DMS79 (cell line): ENCODE data around the gene TMEM147.
A peak's percentile ranks its signal among the peaks of the same experiment; 100 is the strongest.

Experiments
- DNase-seq: peaks from one replicate; lab custom pipeline; 2025; lab: John Stamatoyannopoulos, UW

The TMEM147 gene

GRCh38 chr19:35521124-35521743 is 24.2 kb upstream of the TMEM147 start:
- no peak for DNase-seq

DNA sequence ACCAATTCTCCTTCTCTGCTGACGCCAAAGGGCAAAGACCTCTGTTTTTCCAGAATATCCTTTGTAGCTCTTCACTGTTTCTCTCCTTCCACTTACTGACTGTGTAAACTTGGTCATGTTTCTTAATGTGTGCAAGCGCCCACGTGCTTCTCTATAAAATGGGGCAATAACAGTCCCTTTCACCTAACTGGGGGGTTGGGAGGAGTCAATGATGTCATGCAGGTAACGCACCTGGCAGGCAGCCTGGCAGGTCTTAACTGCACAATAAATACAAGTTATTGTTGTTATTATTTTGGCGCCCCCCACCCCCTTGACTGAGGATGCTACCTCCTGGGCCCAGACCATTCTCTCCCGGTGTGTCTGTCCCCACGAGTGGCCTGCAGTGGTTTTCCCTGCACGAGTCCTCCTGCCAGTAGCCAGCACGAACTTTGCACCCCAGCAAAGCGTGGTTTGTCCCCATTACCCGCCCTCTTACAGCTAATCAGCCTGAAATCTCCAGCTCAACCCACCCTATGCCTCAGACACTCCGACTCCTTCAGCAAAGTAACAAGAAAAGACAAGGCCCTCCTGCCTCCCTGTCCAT is 22.6 kb upstream of the TMEM147 start:
- no peak for DNase-seq

DNA sequence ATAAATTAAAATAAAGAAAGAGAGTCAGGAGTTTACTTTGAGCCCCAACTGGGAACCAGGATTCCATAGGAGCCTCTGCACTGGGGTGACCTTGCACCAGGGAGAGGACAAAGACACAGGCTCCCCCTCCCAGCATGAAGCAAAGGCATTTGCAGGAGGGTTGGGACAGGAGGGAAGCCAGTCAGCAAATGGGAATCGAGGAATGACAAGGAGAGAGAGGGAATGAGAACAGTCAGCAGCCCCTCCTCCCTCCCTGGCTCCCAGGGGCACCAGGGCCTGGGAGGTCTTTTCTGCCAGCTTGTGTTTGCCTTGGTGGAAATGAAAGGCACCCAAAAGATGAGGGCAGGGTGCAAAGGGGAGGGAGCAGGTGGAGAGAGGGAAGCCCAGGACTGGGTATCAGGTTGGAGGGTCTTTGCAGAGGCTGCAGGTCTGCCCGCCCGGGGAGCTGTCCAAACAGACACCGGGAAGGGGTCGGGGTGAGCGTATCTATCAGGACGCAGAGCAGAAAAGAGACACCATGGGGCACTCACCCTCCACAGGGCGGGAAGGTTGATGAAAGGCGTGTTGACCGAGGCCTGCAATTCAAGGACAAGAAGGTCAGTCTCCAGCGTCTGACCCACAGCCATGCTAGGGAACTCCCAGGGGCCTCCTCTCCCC is 21.1 kb upstream of the TMEM147 start:
- no peak for DNase-seq

GRCh38 chr19:35525873-35526272 is 19.6 kb upstream of the TMEM147 start:
- no peak for DNase-seq

DNA sequence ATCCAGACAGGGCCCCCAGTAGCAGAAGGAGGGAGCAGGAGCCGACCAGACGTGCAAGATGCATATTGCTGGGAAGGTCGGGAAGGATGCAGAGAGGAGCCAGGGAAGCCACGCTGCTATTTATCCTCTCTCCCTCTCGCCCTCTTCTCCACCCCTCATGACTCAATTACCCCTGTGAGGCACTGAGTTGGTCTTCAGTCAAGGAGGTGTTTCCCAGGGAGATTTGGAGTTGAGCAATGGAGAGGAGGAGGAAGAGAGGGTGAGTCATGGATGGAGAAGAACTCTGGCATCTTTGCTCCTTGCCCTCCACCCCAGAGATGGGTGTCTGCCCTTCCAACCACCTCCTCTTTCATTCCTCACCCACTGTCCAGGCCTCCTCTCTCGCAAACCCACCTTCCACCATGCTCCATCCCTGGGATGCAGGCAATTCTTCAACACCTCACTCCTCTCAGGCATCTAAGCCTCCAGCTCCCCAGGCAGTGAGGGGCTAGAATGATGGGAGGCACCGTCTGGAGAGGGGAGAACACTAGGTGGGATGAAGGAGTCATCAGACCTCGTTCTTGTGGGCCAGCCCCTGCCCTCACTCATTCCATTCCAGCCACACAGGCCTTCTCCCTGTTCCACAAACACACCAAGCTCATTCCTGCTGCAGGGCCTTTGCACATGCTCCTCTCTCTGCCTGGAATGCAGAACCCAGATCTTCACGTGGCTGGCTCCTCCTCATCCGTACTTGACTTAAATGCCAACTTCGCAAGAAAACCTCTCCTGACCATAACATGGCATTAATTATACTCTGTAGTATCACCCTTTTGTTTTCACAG is 17.0 kb upstream of the TMEM147 start, which contains the start of gene SBSN:
Gene SBSN (minus strand): TSS at position 94 of the 821 bp plus-strand sequence. CDS start 30 bp downstream, at position 64.
- DNase-seq, result no peak

GRCh38 chr19:35529241-35530218 is 15.9 kb upstream of the TMEM147 start:
- no peak for DNase-seq

GRCh38 chr19:35531291-35531690 is 14.1 kb upstream of the TMEM147 start:
- DNase-seq, result no peak

DNA sequence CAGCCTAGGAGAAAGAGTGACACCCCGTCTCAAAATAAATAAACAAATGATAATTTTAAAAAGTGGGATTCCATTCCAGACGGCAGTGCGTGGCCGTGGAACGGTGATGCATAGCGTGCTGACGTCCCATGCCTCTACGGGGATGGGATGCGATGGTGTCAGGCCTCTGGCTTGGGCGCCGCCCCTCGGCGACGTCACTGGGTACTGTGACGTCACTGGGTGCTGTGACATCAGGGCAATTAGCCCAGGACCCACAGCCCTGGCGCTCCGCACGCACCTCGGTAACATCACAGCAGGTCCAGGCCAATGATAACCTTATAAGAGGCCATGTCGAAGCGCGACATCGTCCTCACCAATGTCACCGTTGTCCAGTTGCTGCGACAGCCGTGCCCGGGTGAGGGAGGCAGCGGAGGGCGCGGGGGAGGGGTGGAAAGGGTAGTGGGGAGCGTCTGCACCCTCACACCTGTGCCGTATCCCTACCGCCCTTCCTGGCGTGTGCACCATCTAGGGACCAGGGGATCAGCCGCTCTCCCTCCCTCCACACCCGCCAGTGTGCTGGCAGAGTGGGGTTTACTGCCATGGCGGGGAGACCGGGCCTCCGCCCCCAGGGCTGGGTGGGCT is 12.1 kb upstream of the TMEM147 start, which contains the start of gene GAPDHS:
Gene GAPDHS (plus strand): TSS at position 256 of the 621 bp plus-strand sequence. CDS start 72 bp downstream, at position 328.
- no peak for DNase-seq

GRCh38 chr19:35533822-35534392 is 11.5 kb upstream of the TMEM147 start:
- DNase-seq, result no peak

GRCh38 chr19:35534803-35535480 is 10.5 kb upstream of the TMEM147 start:
- DNase-seq, result peak; percentile 71

DNA sequence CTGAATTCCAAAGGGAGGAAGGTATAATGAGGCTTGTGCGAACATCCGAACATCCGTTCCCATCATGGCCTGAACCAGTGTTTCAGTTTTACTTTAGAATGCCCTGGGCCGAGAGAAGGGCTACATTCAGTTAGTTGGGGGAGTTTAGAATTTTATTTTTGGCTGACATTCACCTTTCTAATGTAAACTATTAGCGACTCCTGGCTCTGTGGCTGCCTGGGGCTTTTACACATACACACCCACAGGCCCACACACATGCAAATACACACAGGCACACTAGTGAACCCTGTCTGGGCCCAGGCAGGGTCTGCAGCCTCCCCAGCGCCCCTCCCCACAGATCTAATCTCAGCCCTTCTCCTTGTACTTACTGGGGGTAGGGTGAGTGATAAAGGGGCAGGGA is 6.1 kb upstream of the TMEM147 start:
- DNase-seq, result no peak

GRCh38 chr19:35539850-35540249 is 5.6 kb upstream of the TMEM147 start:
- DNase-seq, result no peak

DNA sequence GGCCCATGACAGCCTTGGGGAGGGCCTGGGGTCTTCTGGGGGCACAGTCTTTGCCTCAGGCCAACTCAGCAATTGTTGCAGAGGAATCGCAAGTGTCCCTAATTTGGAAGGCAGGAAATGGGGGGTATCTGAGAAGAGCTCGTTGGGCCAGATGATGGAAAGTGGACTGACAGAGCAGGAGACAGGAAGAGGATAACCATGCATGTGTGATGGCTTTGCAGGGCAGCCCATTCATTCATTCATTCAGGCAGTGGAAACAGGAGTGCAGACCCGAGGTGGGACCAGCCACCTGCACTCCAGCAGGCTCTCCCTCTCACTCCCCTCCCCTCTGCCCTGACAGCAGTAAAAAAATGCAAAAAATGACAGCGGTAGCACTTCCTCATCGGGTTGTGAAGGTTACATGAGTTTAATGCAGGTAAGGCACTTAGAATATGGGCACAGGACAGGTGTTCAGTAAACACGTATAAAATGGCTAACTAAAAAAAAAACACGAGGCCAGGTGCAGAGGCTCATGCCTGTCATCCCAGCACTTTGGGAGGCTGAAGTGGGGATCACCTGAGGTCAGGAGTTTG is 5.0 kb upstream of the TMEM147 start:
- no peak for DNase-seq

GRCh38 chr19:35542209-35542608 is 3.2 kb upstream of the TMEM147 start:
- no peak for DNase-seq

- no peak for DNase-seq
Observed at GRCh38 chr19:35543280-35544109, 1.9 kb upstream of the TMEM147 start.

GRCh38 chr19:35544110-35544802 is 1.2 kb upstream of the TMEM147 start:
- DNase-seq, result no peak

GRCh38 chr19:35545855-35546381 is 492 bp downstream of the TMEM147 start:
- no peak for DNase-seq

DNA sequence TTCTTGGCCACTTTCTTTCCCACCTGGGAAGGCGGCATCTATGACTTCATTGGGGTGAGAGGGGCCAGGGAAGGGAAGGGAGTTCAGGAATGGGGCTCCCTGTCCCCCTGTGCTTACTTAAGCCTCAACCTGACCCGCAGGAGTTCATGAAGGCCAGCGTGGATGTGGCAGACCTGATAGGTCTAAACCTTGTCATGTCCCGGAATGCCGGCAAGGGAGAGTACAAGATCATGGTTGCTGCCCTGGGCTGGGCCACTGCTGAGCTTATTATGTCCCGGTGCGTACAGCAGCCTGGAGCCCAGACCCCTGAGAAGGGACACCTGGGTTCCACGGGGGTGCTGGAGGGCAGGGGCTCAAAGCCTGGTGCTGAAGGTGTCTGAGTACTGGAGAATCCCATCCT is 1.1 kb downstream of the TMEM147 start:
- DNase-seq, result no peak
